Transverse colon (tissue), 4 donors: ENCODE data around the gene NOL9. TPM values are rescaled to one million over a fixed set of nuclear protein-coding genes. Genes with fewer than 3 reads are reported as not detected.

ENCODE experiments used
- DNase-seq: peaks from one replicate; pipeline ENCODE4 v3.0.0-alpha.2; 2019
- H3K27ac ChIP-seq, 4 donors: fragments of 200-600 bp; sonication (generic); 2 replicates each; pipeline ENCODE4 v1.5.1; 2016 to 2018; ENCODE audit warnings: inconsistent platforms in 4 of 4
- H3K27me3 ChIP-seq: fragments of 200-600 bp; sonication (generic); 2 replicates; pipeline ENCODE4 v1.5.1; 2017; ENCODE audit warnings: inconsistent platforms
- H3K36me3 ChIP-seq, 4 donors: fragments of 200-600 bp; sonication (generic); 2 replicates each; pipeline ENCODE4 v1.5.1; 2017 to 2019; ENCODE audit warnings: inconsistent platforms in 4 of 4
- H3K4me1 ChIP-seq, 4 donors: fragments of 200-600 bp; sonication (generic); 2 replicates each; pipeline ENCODE4 v1.5.1; 2017 to 2020; ENCODE audit warnings: inconsistent platforms in 4 of 4
- H3K4me3 ChIP-seq, 4 donors: fragments of 200-600 bp; sonication (generic); 1 replicate in 1 of 4; 2 replicates in 3 of 4; pipeline versions ENCODE4 v1.5.1 to v1.6.1; 2017 to 2019; ENCODE audit warnings: inconsistent platforms in 4 of 4
- H3K9me3 ChIP-seq, 2 donors: fragments of 200-600 bp; sonication (generic); 2 replicates each; pipeline ENCODE4 v1.5.1; 2017 to 2019; ENCODE audit warnings: inconsistent platforms in 2 of 2
- CTCF ChIP-seq, 5 experiments: fragments of 200-600 bp in 3 of 5; fragments of 450-650 bp in 2 of 5; sonication (generic) in 3 of 5; IDR thresholded peaks; 1 replicate in 2 of 5; 2 replicates in 3 of 5; pipeline ENCODE4 v1.5.1; 2016 to 2017; ENCODE audit warnings: antibody characterized with exemption in 5 of 5, inconsistent platforms in 3 of 5, mild to moderate bottlenecking in 2 of 5, moderate library complexity in 1 of 5
- EP300 ChIP-seq: sonication (generic); formaldehyde crosslinking; IDR thresholded peaks from one replicate; pipeline ENCODE4 v1.6.1; 2017; ENCODE audit warnings: antibody characterized with exemption, low read depth
- POLR2A ChIP-seq: fragments of 450-650 bp; IDR thresholded peaks from one replicate; pipeline ENCODE4 v1.6.1; 2016; ENCODE audit warnings: antibody characterized with exemption, mild to moderate bottlenecking, moderate library complexity
- POLR2AphosphoS5 ChIP-seq, 3 donors: sonication (generic); formaldehyde crosslinking; IDR thresholded peaks; one replicate each; pipeline ENCODE4 v1.6.1; 2016; ENCODE audit warnings: antibody characterized with exemption in 3 of 3
- WGBS, 2 donors: methylation state at CpG; one replicate each; pipeline ENCODE4 v1.1.5; 2018; ENCODE audit warnings: low coverage in 1 of 2; 5-methylcytosine and 5-hydroxymethylcytosine counted together
- in situ Hi-C, 4 donors: fragments of 200-750 bp; cut with MboI; loops; one replicate each; pipeline versions ENCODE4 v1.15.0 to v1.15.1; 2017; ENCODE audit warnings: low sequenced_read_pairs in 3 of 4, low pct_ligation_motif_present in 1 of 4, low pct_unique_long_range_greater_than_20kb in 1 of 4
- intact Hi-C: fragments of 100-400 bp; cut with DNase I; formaldehyde crosslinking; loops from one replicate; pipeline ENCODE4 v1.15.1; 2023; ENCODE audit warnings: low total_unique reads
- total RNA-seq, 4 donors: library from RNA; depleted of rRNA; stranded (reverse); fragments of >200 nt; gene quantifications; one replicate each; pipeline ENCODE4 v1.1.0, GENCODE V29; 2016

Gene NOL9
- total RNA-seq, 4 donors from 2014 or later: 8.0 to 30.0 (median 13.8) TPM

GRCh38 chr1:6497867-6498575 lies 56.3 kb downstream of the NOL9 start:
- peak overlapping the region in 1 of 4 donors; percentile 41 for H3K27ac ChIP-seq

GRCh38 chr1:6497215-6497866 lies 57.0 kb downstream of the NOL9 start:
- no peak for TF ChIP-seq CTCF (IDR thresholded peaks at IDR 0.05)
- no peak for TF ChIP-seq EP300
- no peak for TF ChIP-seq POLR2AphosphoS5 (IDR thresholded peaks at IDR 0.05)
- TF ChIP-seq POLR2A: no peak
- peak overlapping the region in 2 of 4 donors; percentile 29 to 42 for H3K27ac ChIP-seq
- DNase-seq: peak; percentile 57
- intact Hi-C loops (no loop called here), in situ Hi-C loops (loop anchor here in 3 of 4 donors (25.0 kb wide), 1 partner anchor 140 kb away; no protein-coding TSS in a partner anchor)
- no peaks in the 10 kb centered on the region for H3K9me3 ChIP-seq
- H3K4me1 ChIP-seq: peaks cover 8 to 25% (median 20%) of the 10 kb centered on the region in 4 donors
- 6% methylated on average over 37 of the region's 74 CpGs; no CpG with 5 or more reads in 1 of the 2 donors for WGBS, 2 donors
- peak overlapping the region; percentile 26 to 60 (median 53) for H3K4me3 ChIP-seq
- peaks cover 34% of the 10 kb centered on the region for H3K27me3 ChIP-seq
- no peaks in the 10 kb centered on the region for H3K36me3 ChIP-seq

More at GRCh38 chr1:6497867-6498575, 56.3 kb downstream of the NOL9 start:
- TF ChIP-seq POLR2AphosphoS5 (IDR thresholded peaks at IDR 0.05) (no peak), CTCF (IDR thresholded peaks at IDR 0.05) (no peak), POLR2A (no peak)
- WGBS, 2 donors: 39% methylated on average over 20 of the region's 20 CpGs; no CpG with 5 or more reads in 1 of the 2 donors
- in situ Hi-C loops: loop anchor here in 3 of 4 donors (25.0 kb wide), 1 partner anchor 139 kb away; no protein-coding TSS in a partner anchor
- H3K9me3 ChIP-seq: no peaks in the 10 kb centered on the region
- peaks cover 34% of the 10 kb centered on the region for H3K27me3 ChIP-seq
- DNase-seq: no peak
- H3K36me3 ChIP-seq: no peaks in the 10 kb centered on the region
- peaks cover 8 to 27% (median 22%) of the 10 kb centered on the region in 4 donors for H3K4me1 ChIP-seq
- intact Hi-C loops: no loop called here
- H3K4me3 ChIP-seq: peak overlapping the region; percentile 26 to 60 (median 53)

- intact Hi-C loops: no loop called here
- no peak for DNase-seq
- no peaks in the 10 kb centered on the region for H3K9me3 ChIP-seq
- no peaks in the 10 kb centered on the region for H3K36me3 ChIP-seq
- H3K27ac ChIP-seq: peak overlapping the region in 2 of 4 donors; percentile 29 to 42
- in situ Hi-C loops: loop anchor here in 3 of 4 donors (25.0 kb wide), 1 partner anchor 140 kb away; no protein-coding TSS in a partner anchor
- H3K27me3 ChIP-seq: peaks cover 34% of the 10 kb centered on the region
- no peak for TF ChIP-seq EP300
- TF ChIP-seq POLR2A: no peak
- TF ChIP-seq CTCF (IDR thresholded peaks at IDR 0.05): no peak
- TF ChIP-seq POLR2AphosphoS5 (IDR thresholded peaks at IDR 0.05): no peak
- peak overlapping the region; percentile 22 to 60 (median 38) for H3K4me3 ChIP-seq
- WGBS, 2 donors: 8% methylated on average over 12 of the region's 21 CpGs; no CpG with 5 or more reads in 1 of the 2 donors
- peaks cover 8 to 20% (median 16%) of the 10 kb centered on the region in 4 donors for H3K4me1 ChIP-seq
Measured at GRCh38 chr1:6496890-6497214, 57.5 kb downstream of the NOL9 start.

GRCh38 chr1:6496365-6496721 lies 58.0 kb downstream of the NOL9 start:
- Histone ChIP-seq H3K4me3 (peak overlapping the region in 2 of 4 donors; percentile 50 to 60), H3K36me3 (no peaks in the 10 kb centered on the region), H3K27ac (peak overlapping the region in 1 of 4 donors; percentile 42), H3K4me1 (peaks cover 10 to 22% (median 16%) of the 10 kb centered on the region in 4 donors), H3K27me3 (peaks cover 33% of the 10 kb centered on the region), H3K9me3 (no peaks in the 10 kb centered on the region)
- WGBS, 2 donors: 14 to 73% methylated on average over 3 to 12 of the region's 13 CpGs
- intact Hi-C loops: no loop called here
- TF ChIP-seq CTCF (IDR thresholded peaks at IDR 0.05) (no peak), EP300 (no peak), POLR2A (no peak), POLR2AphosphoS5 (IDR thresholded peaks at IDR 0.05) (no peak)
- in situ Hi-C loops: loop anchor here in 3 of 4 donors (25.0 kb wide), 1 partner anchor 141 kb away; no protein-coding TSS in a partner anchor
- no peak for DNase-seq
